ENCODE data around the gene INPP4A.

The INPP4A gene

DNA sequence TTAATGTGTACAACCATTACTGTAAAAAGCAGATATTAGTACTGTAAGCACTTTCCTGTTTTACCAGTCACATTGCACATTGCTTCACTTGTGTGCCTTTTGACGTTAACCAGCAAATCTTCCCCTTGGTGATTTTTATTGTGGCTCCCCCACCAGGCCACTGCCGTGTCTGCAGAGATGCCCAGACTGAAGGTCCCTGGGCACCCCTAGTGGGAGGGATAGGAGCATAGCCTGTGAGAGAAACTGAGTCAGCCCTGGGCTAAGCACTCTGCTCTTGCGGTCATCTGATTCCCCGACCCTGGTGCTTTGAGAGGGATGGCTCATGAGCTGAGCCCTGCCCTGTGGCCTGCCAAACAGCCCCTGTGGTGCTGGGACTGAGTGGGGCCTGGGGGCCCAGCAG, 73.4 kb downstream of the INPP4A start:
- DNase-seq = peak; percentile 71 to 82 (median 75)

DNA sequence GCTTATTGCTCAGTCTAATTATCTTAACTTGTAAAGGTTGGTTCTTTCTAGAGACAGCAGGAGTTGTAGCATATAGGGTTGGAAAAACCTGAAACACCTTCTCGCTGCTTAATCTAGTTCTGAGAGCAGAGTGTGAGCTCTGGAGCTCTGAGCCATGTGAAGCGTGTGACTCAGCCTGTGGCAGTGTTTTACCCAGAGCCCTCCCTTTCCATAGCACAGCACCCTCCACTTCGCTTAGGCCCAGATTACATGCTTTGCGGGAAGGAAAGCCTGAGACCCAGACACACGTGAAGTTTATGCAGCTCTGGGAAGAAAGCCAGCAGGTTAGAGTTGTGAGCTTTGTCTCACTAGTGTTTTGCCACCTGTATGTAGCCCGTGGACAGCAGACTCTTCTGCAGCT, 74.5 kb downstream of the INPP4A start:
- no peak for DNase-seq

DNA sequence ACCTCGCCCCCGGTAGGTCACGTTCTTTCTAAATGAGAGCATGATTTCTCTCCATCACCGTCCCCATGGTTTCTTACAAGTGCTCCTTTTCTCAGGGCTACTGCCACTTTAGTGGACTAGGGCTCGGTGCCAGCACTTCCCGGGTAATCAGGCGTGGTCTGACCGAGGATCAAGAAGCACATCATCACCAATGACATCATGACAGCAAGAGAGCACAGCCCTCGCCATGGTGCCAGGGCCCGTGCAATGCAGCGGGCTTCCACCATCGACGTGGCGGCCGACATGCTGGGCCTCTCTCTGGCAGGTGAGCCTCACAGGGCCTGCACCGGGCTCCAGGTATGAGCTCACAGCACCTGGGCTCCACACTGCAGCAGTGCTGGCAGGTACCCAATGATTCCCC, 75.2 kb downstream of the INPP4A start:
- no peak for DNase-seq

DNA sequence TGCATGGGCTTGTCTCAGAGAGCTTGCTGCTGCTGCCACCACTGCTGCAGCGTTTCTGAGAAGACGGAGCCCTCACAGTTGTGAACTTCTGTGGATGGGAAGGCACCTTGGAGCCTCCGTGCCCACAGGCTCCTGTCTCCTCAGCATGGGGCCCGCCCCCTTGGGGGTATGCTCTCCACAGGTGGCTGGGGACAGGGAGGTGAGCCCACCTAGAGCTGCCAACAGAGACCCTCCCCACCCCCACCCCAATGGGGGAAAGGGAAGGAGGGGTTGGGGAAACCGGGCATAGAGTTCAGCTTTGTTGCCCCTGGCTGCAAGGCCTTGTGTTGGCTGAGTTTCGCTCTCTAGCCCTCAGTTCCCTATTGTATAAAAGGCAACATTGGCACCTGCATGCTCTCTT, 76.1 kb downstream of the INPP4A start:
- DNase-seq = no peak

DNA sequence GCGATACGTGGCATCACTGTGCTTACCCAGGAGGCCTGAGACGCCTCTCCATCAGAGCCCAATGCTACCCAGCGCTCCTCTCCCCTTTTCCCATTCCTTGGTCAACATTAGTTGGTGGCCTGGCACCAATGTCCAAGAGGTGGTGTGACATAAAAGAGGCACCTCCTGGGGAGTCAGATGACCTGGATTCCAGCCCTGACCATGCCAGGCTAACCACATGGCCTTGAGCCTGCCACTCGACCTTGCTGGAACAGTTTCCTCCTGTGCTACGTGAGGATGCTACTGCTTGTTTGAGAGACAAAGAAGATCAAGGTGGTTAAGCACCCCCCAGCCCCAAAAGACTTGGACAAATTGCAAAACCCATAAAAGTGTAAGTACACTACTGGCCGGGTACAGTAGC, 76.6 kb downstream of the INPP4A start:
- DNase-seq = no peak

DNA sequence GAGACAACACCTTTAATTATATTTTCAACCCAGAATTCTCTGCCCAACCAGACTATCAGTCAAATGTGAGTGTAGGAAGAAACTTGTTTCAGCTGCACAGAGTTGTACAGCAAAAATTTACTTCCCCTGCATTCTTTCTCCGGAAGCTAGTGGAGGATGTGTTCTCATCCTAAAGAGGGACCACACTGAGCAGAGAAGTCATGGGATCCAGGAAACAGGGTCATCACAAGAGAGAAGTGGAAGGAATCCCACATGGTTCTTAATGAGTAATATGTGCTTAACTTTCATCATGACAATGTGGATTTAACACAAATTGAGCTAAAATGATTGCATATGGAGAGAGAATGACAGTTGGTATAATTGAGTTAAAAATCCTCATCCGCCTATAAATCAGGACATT, 78.2 kb downstream of the INPP4A start:
- peak; percentile 79 to 90 (median 85) for DNase-seq

DNA sequence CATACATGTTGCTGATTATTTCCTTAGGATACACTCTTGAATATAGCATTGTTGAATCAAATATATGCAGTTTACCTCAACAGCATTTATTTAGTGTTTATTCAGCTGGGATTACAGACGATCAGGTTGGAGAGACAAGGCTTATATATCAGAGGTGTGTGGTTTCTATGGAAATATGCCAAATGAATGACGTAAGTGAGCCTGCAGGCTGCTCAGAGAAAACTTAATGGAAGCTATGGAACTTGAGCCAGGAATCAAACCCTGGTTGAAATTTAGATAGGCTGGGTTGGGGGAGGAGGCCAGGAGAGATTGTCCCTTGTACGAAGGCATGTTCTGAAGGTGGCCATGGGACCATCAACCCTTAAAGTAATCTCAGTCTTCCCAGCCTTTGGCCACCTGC, 79.5 kb downstream of the INPP4A start:
- no peak for DNase-seq

DNA sequence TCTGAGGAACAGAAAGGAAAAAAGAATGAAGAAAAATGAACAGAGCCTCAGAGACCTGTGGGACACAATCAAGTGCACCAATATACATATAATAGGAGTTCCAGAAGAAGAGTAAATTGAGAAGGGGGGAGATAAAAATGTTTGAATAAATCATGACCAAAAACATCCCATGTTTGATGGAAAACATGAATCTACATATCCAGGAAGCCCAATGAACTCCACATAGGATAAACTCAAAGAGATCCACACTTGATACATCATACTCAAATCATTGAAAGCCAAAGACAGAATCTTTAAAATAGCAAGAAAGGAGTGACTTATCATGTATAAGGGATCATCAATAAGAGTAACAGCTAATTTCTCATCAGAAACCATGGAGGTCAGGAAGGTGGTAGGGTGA, 83.7 kb downstream of the INPP4A start:
- DNase-seq = no peak

DNA sequence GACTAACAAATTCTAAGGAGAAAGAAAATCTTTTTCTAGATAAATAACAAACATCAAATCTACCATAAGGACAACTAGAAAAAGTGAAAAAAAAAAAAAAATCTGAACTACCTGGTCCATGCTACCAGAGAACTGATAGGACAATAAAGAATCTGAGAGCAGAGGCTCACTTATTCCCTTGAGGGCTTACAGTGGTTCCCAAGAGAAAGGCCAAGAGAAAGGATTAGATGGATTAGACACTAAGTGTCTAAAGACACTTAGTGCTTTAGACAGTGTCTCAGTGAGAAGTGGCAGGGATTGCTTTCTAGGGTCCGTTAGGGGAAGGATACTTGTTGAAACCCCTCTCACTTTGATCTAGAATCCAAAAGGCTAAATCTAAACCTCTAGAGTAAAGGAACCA, 85.5 kb downstream of the INPP4A start:
- DNase-seq = no peak

DNA sequence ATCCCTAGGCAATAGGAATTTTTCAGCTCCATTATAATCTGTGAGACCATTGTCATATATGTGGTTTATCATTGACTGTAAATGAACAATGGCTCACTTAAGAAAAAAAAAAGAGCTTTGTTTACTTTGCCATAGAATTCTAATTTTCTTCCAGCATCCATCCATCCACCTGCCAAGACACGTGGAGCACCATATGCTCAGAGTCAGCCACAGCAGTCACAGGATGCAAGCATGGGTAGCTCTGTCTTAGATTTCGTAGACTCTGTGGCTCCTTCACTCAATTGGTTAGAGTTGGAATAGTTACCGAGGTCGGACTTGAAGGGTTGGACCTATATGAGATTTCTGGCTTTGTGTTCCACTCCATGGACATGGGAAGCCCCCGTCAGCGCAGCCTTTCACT, 88.1 kb downstream of the INPP4A start:
- DNase-seq = no peak

DNA sequence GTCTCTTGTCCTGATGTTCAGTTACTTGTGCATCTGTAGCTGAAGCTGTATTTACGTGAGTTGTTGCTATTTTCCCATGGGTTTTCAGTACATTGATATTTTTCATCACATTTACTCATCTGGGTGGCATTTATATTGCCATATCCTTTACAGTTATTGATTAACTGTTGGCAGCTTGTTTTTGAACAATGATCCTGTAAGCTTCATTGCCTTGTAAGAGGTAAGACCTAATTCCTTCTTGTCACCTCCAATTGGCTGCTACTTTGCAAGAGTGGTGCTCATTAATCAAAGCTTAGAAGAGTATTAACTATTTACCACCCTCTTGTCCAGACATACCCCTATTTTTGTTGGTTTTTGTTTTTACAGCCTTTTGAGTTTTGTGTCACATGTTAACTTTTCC, 88.9 kb downstream of the INPP4A start:
- no peak for DNase-seq

DNA sequence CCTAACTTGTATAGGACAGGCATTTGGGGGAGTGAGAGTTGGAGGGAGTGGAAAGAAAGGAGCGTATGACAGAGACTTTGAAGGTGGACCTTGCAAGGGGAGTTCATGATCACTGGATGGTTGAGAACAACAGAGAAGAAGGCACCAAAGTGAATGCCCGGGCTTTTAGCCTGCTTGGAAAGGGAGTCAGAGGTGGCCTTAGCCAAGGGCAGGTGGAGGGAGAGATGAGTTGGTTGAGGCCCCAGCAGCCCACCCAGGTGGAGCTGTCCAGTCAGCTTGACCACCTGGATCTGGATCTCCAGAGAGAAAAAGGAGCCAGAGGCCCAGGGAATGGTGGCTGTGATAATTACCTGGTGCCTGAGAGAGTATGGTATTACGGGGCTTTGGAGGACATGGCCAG, 90.1 kb downstream of the INPP4A start:
- no peak for DNase-seq

DNA sequence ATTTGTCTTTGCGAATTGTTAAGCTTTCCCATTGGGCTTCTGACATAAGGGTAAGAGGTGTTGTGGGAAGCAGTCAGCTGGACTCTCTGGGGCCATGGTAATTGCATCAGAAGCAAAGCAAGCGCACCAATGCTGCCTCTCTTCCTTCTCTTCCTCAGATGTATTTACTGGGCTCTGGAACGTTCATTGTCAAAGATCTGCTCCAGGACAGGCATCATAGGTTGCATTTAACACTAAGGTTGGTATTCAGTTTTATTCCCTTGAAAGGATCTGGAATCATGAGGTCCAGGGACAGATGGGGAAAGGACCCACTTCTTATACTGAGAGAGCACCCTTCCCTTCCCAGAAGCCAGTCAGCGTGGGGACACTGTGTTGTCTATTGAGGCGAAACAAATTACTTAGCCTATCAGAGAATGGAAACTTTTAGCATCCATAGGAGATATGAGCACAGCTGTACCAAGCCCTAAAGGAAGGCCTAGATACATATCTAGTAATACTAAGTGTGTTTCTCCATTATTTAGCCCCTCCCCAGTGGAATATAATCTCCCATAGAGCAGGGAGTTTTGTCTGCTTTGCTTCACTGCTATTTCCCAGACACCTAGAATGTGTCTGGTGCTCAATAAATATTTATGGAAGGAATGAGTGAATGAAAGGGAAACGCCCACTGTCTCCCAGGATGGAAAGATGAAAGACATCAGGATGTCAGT, 91.5 kb downstream of the INPP4A start:
- no peak for DNase-seq

DNA sequence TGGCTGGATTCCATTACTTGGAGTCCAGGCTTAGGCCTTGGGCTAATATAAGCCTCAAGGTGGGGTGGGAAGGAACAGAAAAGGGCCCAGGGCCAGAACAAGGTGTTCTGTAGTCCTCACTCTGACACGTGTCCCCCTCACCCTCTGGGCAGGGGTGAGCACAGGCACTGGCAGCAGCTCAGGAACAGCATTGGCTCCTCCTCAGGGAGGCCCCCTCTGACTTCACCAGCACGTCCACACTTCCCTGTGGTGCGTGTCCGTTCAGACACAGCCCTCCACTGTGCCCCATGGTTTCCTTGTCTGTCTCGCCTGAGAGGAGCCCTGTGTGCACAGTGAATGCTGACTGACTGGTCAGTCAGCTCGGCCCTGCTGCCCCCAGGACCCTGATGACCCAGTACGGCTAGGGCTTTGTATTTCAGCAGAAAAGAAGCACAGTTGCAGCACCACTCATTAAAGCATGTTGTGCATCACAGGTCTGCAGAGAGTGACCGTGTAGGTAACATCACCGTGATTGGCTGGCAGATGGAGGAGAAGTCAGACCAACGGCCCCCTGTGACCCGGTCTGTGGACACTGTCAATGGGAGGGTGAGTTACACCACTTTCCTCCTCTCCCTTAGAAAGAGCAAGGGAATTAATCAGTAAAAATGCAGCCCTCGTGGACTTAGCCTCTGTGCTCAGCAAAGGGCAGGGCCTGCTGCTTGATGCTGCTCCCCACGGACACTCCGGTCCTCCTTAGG, 92.9 kb downstream of the INPP4A start:
- no peak for DNase-seq

DNA sequence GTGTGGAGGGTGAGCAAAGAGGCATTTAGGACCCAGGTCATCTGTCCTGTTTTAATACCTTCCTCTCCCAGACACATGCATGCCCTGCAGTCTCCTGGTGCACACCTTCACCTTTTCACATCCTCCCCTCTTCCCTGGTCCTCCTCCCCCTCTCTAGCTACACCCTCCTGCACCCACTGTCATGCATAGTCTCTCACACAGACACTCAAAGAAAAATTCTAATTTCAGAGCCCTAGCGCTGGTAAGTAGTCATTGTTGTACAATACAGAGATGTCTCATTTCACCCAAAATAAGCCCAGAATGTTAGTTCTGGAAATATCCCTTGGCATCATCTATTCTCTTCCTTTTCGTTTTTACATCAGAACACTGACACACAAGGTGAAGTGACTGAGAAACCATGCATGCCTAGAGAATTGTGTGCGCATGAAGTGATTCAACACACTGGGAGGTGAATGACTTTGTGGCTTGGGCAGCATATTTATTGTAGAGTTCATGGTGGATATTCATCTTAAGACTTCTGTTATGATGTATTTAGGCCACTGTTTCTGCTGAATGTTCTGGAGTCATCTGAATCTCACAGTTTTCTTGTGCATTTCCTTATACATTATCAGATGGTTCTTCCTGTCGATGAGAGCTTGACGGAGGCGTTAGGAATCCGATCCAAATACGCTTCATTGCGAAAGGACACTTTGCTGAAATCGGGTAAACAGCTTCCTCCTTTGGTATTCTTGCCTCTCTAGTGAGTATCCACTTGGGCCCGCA, 93.8 kb downstream of the INPP4A start:
- DNase-seq = peak; percentile 48 to 57 (median 50)

DNA sequence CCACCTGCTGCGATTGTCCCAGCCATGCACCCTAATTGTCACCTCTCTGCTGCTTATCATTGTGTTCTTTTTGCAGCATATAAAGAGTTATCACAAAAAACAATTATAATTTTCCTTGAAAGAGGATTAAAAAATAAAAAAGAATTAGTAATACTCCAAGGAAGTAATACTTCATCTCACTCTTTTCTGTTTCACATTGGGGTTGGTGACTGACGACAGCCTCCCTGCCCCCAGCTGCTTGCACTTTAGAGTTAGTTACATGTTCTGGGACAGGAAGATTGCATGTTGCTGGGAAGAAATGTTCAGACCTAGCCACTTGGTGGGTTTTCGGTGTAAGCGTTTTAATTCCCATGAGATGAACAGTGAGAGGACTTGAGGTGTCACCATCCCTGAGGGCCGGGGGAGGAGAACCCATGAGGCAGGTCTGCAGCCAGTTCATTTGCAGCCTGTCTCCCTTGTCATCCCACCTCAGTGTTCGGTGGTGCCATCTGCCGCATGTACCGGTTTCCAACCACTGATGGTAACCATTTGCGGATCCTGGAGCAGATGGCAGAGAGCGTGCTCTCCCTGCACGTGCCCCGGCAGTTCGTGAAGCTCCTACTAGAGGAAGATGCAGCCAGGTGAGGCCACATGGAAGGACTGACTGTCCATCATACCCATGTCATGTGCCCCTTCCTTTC, 94.5 kb downstream of the INPP4A start:
- no peak for DNase-seq

DNA sequence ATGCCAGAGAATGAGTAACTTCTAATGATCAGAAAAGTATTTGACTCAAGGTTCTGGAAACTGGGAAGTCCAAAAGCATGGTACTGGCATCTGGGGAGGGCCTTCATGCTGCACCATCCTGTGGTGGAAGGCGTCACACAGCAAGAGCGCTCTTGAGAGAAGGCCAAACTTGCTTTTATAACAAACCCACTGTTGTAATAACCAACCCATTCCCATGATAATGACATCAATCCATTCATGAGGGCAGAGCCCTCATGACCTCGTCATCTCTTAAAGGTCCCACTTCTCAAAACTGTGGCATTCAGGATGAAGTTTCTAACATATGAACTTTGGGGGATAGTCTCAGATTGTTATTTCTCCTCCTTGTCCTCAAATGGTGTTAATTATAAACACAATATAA, 95.9 kb downstream of the INPP4A start:
- DNase-seq = peak in 1 of 3 donors; percentile 8

DNA sequence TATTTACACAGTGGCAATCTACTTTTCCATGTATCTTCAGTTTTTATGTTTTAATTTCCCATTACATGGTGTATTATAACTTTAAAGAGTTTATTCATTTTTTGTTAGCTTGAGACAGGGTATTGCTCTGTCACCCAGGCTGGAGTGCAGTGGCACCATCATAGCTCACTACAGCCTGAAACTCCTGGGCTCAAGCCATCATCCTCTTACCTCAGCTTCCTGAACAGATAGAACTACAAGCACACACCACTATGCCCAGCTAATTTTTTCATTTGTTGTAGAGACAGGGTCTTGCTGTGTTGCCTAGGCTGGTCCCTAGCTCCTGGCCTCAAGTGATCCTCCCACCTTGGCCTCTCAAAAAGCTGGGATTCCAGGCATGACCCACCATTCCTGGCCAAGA, 96.8 kb downstream of the INPP4A start:
- no peak for DNase-seq

DNA sequence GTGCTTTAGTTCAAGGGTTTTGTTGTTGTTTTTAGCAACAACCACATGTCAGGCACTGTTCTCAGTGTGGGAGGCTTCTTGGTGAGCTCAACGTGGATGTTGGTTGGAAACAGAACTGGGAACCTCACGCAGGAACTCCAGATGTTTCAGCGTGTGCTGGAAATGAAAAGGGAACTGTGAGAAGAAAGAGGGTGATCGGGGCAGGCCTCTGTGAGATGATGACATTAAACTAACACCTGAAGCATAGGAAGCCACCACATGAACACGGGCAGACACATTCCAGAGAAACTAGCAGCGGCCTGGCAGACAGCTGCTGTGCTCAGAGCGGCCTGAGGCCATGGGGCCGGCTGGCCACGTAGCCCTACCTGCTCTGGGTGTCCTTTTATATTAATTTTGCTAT, 97.2 kb downstream of the INPP4A start:
- peak; percentile 50 to 58 (median 51) for DNase-seq

DNA sequence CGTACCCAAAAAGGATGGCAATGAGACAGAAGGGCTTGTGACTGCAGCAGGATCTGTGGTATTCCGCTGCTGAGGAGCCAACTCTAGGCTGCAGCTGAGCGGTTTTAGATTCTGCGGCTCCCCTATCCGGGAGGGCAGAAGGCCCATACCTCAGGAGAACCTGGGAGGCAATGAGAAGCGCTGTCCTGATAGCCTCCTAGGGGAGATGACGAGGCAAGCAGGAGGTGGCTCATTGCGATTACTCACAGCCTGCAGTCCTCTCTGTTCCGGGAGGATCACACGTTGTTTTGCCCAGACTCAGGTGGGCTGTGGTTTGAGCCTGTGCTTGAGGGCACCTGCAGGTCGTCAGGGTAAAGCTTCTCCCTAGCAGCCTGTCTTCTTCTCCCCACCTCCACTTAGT, 98.6 kb downstream of the INPP4A start:
- DNase-seq = no peak

DNA sequence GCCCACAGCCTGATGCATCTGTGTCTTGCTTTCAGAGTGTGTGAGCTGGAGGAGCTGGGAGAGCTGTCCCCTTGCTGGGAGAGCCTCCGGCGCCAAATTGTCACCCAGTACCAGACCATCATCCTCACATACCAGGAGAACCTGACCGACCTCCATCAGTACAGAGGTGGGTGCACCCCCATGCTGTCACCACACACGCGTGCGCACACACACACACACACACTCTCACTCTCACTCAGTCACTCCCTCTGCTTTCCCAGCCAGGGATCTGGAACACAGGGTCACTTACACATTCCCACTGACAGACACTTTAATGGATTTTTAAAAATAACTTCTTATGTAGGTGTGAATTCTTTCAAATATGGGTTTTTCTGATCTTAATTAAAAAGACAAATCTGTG, 99.2 kb downstream of the INPP4A start:
- DNase-seq = no peak

DNA sequence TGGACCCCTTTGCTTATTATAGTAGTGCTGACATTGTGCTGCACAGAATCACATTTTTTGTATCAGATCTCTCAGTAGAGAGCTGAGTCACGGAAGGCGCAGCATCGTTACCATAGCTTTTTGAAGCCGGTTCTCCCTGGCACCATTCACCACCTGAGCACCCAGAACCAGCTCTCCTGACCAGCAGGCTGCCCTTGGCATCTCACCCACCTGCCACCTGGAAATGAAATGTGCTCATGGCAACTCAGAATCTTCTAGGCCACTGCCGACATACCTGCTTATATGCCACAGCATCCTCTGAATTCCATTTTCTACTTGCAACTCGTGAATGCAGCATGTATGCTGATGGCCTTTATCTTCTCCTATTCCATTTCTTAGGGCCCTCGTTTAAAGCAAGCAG, 100.9 kb downstream of the INPP4A start:
- DNase-seq = no peak

DNA sequence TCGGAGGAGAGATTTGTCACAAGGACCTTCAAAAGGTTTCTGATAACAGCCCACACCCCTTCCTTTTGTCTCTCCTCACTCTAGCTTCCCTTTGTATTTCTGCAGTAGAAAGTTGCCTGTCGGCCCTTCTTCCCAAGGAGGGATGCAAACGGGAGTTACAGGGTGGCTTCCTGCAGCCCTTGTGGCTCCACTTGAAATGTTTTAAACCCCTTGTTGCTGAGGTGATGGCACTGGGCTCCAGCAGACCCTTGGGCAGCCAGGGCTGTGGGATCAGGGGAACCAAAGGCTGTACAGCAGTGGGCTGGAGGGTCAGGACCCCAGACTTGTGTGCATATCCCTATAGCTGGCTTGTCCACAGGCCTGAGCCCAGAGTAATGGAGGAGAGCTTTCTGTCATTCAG, 101.5 kb downstream of the INPP4A start:
- no peak for DNase-seq
